ENCODE measurements around the gene PRPF40A. TPM values are rescaled to one million over a fixed set of nuclear protein-coding genes. Genes with fewer than 3 reads are reported as not detected.

Gene PRPF40A
- total and polyA plus RNA-seq, 2 of the 8 experiments (the other 6 are each of a cell fraction or from before 2014, with no cell fraction given), result 85.5 to 176 TPM

GRCh38 chr2:152730591-152731333, 13.5 kb upstream of the PRPF40A start (continued):
- TF ChIP-seq CHD7 (IDR thresholded peaks at IDR 0.05; ENCODE audit: insufficient replicate concordance, low read length), result no peak

Data from H1 (cell line).